WTC11 (cell line): ENCODE results near the gene GLB1L2. TPM values are rescaled to one million over a fixed set of nuclear protein-coding genes. Genes with fewer than 3 reads are reported as not detected.

Source experiments
- ATAC-seq: fragments of 200-7000 bp; cut with Tn5 transposase; 2 replicates; pipeline ENCODE4 v1.10.0; 2021; ENCODE audit warnings: mild to moderate bottlenecking, moderate library complexity
- CTCF ChIA-PET: fragments of 300-600 bp; sonication (Branson Sonifier 250); formaldehyde crosslinking; loops from one replicate; lab custom pipeline; 2021; ENCODE audit warnings: antibody characterized with exemption; lab: Charles Lee
- POLR2A ChIA-PET: fragments of 350-600 bp; sonication (Branson Sonifier 250); formaldehyde crosslinking; loops from one replicate; lab custom pipeline; 2021; ENCODE audit warnings: antibody characterized with exemption; lab: Charles Lee
- DNase-seq: peaks from one replicate; pipeline ENCODE4 v3.0.0; 2021; ENCODE audit warnings: low spot score
- H3K27ac Mint-ChIP-seq: 2 replicates; pipeline ENCODE4 v1.8.0; 2021; ENCODE audit warnings: mixed read lengths
- H3K27me3 Mint-ChIP-seq: 2 replicates; pipeline ENCODE4 v1.8.0; 2021; ENCODE audit warnings: low read depth, mild to moderate bottlenecking, moderate library complexity, mixed read lengths
- H3K36me3 Mint-ChIP-seq: 2 replicates; pipeline ENCODE4 v1.8.0; 2021; ENCODE audit warnings: mixed read lengths
- H3K4me1 Mint-ChIP-seq: 2 replicates; pipeline ENCODE4 v1.8.0; 2022; ENCODE audit warnings: mixed read lengths
- H3K4me3 Mint-ChIP-seq: 2 replicates; pipeline ENCODE4 v1.8.0; 2021; ENCODE audit warnings: mild to moderate bottlenecking, moderate library complexity, mixed read lengths
- H3K9me3 Mint-ChIP-seq: 2 replicates; pipeline ENCODE4 v1.8.0; 2021; ENCODE audit warnings: mixed read lengths
- FOXP1 ChIP-seq: sonication (generic); formaldehyde crosslinking; IDR thresholded peaks from 2 replicates; pipeline ENCODE4 v1.8.0; 2022; ENCODE audit warnings: missing genetic modification reagents, mild to moderate bottlenecking, moderate library complexity, borderline replicate concordance
- IRF2 ChIP-seq: sonication (generic); formaldehyde crosslinking; IDR thresholded peaks from 2 replicates; pipeline ENCODE4 v1.8.0; 2022; ENCODE audit warnings: low read depth, missing genetic modification reagents, borderline replicate concordance
- JUN ChIP-seq: sonication (generic); formaldehyde crosslinking; IDR thresholded peaks from 2 replicates; pipeline ENCODE4 v1.8.0; 2023; ENCODE audit warnings: mild to moderate bottlenecking, missing genetic modification reagents
- MYBL2 ChIP-seq: sonication (generic); formaldehyde crosslinking; IDR thresholded peaks from 2 replicates; pipeline ENCODE4 v1.8.1; 2023; ENCODE audit warnings: mild to moderate bottlenecking, moderate library complexity, missing genetic modification reagents
- PRRX2 ChIP-seq: fragments of 250-450 bp; sonication (Bioruptor Pico); IDR thresholded peaks from 2 replicates; pipeline ENCODE4 v1.8.0; 2021; ENCODE audit warnings: mild to moderate bottlenecking
- RORB ChIP-seq: fragments of 250-450 bp; sonication (Bioruptor Pico); IDR thresholded peaks from 2 replicates; pipeline ENCODE4 v1.9.0; 2021; ENCODE audit warnings: mild to moderate bottlenecking
- total RNA-seq: library from RNA; stranded (reverse); gene quantifications from 3 replicates; pipeline ENCODE4 v1.2.3, GENCODE V29; 2021
- TF ChIP-seq, protein P1 (sequence below): fragments of 200-600 bp; IDR thresholded peaks from 2 replicates; pipeline ENCODE4 v1.8.0; 2022; ENCODE audit warnings: antibody characterized with exemption
- TF ChIP-seq, protein P2 (sequence below): sonication (generic); formaldehyde crosslinking; IDR thresholded peaks from 2 replicates; pipeline ENCODE4 v1.8.1; 2022; ENCODE audit warnings: missing genetic modification reagents, borderline replicate concordance
- TF ChIP-seq, protein P3 (sequence below): sonication (generic); formaldehyde crosslinking; IDR thresholded peaks from 2 replicates; pipeline ENCODE4 v1.8.0; 2023; ENCODE audit warnings: missing genetic modification reagents, mild to moderate bottlenecking, borderline replicate concordance
- TF ChIP-seq, protein P4 (sequence below): sonication (generic); formaldehyde crosslinking; IDR thresholded peaks from 2 replicates; pipeline ENCODE4 v1.8.0; 2022; ENCODE audit warnings: mild to moderate bottlenecking, missing genetic modification reagents
- TF ChIP-seq, protein P5 (sequence below): sonication (generic); formaldehyde crosslinking; IDR thresholded peaks from 2 replicates; pipeline ENCODE4 v1.8.1; 2022; ENCODE audit warnings: low read depth, mild to moderate bottlenecking, moderate library complexity, missing genetic modification reagents, borderline replicate concordance
- TF ChIP-seq, protein P6 (sequence below): sonication (generic); formaldehyde crosslinking; conservative IDR thresholded peaks from 2 replicates; pipeline ENCODE4 v1.8.1; 2022; ENCODE audit warnings: mild to moderate bottlenecking, missing genetic modification reagents
- TF ChIP-seq, protein P7 (sequence below): sonication (generic); formaldehyde crosslinking; IDR thresholded peaks from 2 replicates; pipeline ENCODE4 v1.8.1; 2023; ENCODE audit warnings: mild to moderate bottlenecking, missing genetic modification reagents
- TF ChIP-seq, protein P8 (sequence below): sonication (generic); formaldehyde crosslinking; IDR thresholded peaks from 2 replicates; pipeline ENCODE4 v1.8.1; 2023; ENCODE audit warnings: mild to moderate bottlenecking, missing genetic modification reagents, borderline replicate concordance
- TF ChIP-seq, protein P9 (sequence below): sonication (generic); formaldehyde crosslinking; IDR thresholded peaks from 2 replicates; pipeline ENCODE4 v1.8.1; 2023; ENCODE audit warnings: mild to moderate bottlenecking, missing genetic modification reagents

The GLB1L2 gene
- total RNA-seq, 1 experiment from 2014 or later, result 6.0 TPM

DNA sequence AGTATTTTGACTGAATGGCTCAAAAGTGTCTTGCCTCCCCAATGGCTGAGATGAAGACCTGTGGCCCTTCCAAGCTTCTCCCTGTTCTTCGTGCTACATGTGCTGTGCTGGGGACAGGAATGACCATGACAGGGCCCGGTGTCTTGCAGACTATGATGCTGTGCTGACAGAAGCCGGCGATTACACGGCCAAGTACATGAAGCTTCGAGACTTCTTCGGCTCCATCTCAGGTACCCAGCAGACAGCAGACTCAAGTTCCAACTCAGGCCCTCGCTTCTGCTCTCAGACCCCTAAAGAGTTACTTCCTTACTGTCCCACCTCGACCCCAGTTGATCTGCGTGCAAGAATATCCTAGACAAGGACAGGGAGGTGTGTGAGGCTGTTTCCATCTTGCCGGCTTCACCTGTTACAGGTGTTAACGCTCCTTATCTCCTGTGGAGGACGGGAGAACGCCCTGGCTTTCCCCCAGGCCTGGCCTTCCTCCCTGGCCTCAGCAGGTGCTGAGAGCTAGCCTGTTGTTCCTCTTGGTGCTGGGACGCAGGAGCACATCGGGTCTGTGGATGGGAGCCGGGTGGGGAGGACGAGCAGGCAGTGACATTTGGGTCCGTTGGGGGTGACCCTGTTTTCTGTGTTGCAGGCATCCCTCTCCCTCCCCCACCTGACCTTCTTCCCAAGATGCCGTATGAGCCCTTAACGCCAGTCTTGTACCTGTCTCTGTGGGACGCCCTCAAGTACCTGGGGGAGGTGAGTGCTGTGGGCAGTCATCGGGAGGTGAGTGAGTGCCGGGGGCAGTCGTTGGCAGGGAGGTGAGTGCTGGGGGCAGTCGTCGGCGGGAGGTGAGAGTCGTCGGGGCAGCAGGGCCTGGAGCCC, 38.1 kb downstream of the GLB1L2 start:
- DNase-seq (no peak), ATAC-seq (no peak)
- Mint-ChIP-seq H3K36me3 (no peaks in the 10 kb centered on the region), H3K27me3 (no peaks in the 10 kb centered on the region; the same call in 1 of the 2 replicates), H3K9me3 (no peaks in the 10 kb centered on the region), H3K4me3 (no peak overlapping the region), H3K4me1 (peaks cover 5% of the 10 kb centered on the region; the same call in 1 of the 2 replicates), H3K27ac (no peak overlapping the region)
- ChIA-PET POLR2A (no interaction called here), CTCF (no interaction called here)
- TF ChIP-seq, protein P1, sequence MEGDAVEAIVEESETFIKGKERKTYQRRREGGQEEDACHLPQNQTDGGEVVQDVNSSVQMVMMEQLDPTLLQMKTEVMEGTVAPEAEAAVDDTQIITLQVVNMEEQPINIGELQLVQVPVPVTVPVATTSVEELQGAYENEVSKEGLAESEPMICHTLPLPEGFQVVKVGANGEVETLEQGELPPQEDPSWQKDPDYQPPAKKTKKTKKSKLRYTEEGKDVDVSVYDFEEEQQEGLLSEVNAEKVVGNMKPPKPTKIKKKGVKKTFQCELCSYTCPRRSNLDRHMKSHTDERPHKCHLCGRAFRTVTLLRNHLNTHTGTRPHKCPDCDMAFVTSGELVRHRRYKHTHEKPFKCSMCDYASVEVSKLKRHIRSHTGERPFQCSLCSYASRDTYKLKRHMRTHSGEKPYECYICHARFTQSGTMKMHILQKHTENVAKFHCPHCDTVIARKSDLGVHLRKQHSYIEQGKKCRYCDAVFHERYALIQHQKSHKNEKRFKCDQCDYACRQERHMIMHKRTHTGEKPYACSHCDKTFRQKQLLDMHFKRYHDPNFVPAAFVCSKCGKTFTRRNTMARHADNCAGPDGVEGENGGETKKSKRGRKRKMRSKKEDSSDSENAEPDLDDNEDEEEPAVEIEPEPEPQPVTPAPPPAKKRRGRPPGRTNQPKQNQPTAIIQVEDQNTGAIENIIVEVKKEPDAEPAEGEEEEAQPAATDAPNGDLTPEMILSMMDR, result no peak
- TF ChIP-seq, protein P2, sequence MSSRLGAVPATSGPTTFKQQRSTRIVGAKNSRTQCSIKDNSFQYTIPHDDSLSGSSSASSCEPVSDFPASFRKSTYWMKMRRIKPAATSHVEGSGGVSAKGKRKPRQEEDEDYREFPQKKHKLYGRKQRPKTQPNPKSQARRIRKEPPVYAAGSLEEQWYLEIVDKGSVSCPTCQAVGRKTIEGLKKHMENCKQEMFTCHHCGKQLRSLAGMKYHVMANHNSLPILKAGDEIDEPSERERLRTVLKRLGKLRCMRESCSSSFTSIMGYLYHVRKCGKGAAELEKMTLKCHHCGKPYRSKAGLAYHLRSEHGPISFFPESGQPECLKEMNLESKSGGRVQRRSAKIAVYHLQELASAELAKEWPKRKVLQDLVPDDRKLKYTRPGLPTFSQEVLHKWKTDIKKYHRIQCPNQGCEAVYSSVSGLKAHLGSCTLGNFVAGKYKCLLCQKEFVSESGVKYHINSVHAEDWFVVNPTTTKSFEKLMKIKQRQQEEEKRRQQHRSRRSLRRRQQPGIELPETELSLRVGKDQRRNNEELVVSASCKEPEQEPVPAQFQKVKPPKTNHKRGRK (CRISPR knock-in tag), result no peak
- TF ChIP-seq MYBL2 (CRISPR knock-in tag) (no peak), IRF2 (CRISPR knock-in tag) (no peak), FOXP1 (CRISPR knock-in tag) (no peak), JUN (CRISPR knock-in tag) (no peak), PRRX2 (CRISPR knock-in tag) (no peak), RORB (CRISPR knock-in tag) (no peak)
- TF ChIP-seq, protein P3, sequence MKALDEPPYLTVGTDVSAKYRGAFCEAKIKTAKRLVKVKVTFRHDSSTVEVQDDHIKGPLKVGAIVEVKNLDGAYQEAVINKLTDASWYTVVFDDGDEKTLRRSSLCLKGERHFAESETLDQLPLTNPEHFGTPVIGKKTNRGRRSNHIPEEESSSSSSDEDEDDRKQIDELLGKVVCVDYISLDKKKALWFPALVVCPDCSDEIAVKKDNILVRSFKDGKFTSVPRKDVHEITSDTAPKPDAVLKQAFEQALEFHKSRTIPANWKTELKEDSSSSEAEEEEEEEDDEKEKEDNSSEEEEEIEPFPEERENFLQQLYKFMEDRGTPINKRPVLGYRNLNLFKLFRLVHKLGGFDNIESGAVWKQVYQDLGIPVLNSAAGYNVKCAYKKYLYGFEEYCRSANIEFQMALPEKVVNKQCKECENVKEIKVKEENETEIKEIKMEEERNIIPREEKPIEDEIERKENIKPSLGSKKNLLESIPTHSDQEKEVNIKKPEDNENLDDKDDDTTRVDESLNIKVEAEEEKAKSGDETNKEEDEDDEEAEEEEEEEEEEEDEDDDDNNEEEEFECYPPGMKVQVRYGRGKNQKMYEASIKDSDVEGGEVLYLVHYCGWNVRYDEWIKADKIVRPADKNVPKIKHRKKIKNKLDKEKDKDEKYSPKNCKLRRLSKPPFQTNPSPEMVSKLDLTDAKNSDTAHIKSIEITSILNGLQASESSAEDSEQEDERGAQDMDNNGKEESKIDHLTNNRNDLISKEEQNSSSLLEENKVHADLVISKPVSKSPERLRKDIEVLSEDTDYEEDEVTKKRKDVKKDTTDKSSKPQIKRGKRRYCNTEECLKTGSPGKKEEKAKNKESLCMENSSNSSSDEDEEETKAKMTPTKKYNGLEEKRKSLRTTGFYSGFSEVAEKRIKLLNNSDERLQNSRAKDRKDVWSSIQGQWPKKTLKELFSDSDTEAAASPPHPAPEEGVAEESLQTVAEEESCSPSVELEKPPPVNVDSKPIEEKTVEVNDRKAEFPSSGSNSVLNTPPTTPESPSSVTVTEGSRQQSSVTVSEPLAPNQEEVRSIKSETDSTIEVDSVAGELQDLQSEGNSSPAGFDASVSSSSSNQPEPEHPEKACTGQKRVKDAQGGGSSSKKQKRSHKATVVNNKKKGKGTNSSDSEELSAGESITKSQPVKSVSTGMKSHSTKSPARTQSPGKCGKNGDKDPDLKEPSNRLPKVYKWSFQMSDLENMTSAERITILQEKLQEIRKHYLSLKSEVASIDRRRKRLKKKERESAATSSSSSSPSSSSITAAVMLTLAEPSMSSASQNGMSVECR (CRISPR knock-in tag), result no peak
- TF ChIP-seq, protein P4, sequence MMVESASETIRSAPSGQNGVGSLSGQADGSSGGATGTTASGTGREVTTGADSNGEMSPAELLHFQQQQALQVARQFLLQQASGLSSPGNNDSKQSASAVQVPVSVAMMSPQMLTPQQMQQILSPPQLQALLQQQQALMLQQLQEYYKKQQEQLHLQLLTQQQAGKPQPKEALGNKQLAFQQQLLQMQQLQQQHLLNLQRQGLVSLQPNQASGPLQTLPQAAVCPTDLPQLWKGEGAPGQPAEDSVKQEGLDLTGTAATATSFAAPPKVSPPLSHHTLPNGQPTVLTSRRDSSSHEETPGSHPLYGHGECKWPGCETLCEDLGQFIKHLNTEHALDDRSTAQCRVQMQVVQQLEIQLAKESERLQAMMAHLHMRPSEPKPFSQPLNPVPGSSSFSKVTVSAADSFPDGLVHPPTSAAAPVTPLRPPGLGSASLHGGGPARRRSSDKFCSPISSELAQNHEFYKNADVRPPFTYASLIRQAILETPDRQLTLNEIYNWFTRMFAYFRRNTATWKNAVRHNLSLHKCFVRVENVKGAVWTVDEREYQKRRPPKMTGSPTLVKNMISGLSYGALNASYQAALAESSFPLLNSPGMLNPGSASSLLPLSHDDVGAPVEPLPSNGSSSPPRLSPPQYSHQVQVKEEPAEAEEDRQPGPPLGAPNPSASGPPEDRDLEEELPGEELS (CRISPR knock-in tag), result no peak
- TF ChIP-seq, protein P5, sequence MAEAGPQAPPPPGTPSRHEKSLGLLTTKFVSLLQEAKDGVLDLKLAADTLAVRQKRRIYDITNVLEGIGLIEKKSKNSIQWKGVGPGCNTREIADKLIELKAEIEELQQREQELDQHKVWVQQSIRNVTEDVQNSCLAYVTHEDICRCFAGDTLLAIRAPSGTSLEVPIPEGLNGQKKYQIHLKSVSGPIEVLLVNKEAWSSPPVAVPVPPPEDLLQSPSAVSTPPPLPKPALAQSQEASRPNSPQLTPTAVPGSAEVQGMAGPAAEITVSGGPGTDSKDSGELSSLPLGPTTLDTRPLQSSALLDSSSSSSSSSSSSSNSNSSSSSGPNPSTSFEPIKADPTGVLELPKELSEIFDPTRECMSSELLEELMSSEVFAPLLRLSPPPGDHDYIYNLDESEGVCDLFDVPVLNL (CRISPR knock-in tag), result no peak
- TF ChIP-seq, protein P6, sequence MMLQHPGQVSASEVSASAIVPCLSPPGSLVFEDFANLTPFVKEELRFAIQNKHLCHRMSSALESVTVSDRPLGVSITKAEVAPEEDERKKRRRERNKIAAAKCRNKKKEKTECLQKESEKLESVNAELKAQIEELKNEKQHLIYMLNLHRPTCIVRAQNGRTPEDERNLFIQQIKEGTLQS, result no peak
- TF ChIP-seq, protein P7, sequence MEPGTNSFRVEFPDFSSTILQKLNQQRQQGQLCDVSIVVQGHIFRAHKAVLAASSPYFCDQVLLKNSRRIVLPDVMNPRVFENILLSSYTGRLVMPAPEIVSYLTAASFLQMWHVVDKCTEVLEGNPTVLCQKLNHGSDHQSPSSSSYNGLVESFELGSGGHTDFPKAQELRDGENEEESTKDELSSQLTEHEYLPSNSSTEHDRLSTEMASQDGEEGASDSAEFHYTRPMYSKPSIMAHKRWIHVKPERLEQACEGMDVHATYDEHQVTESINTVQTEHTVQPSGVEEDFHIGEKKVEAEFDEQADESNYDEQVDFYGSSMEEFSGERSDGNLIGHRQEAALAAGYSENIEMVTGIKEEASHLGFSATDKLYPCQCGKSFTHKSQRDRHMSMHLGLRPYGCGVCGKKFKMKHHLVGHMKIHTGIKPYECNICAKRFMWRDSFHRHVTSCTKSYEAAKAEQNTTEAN (CRISPR knock-in tag), result no peak
- TF ChIP-seq, protein P8, sequence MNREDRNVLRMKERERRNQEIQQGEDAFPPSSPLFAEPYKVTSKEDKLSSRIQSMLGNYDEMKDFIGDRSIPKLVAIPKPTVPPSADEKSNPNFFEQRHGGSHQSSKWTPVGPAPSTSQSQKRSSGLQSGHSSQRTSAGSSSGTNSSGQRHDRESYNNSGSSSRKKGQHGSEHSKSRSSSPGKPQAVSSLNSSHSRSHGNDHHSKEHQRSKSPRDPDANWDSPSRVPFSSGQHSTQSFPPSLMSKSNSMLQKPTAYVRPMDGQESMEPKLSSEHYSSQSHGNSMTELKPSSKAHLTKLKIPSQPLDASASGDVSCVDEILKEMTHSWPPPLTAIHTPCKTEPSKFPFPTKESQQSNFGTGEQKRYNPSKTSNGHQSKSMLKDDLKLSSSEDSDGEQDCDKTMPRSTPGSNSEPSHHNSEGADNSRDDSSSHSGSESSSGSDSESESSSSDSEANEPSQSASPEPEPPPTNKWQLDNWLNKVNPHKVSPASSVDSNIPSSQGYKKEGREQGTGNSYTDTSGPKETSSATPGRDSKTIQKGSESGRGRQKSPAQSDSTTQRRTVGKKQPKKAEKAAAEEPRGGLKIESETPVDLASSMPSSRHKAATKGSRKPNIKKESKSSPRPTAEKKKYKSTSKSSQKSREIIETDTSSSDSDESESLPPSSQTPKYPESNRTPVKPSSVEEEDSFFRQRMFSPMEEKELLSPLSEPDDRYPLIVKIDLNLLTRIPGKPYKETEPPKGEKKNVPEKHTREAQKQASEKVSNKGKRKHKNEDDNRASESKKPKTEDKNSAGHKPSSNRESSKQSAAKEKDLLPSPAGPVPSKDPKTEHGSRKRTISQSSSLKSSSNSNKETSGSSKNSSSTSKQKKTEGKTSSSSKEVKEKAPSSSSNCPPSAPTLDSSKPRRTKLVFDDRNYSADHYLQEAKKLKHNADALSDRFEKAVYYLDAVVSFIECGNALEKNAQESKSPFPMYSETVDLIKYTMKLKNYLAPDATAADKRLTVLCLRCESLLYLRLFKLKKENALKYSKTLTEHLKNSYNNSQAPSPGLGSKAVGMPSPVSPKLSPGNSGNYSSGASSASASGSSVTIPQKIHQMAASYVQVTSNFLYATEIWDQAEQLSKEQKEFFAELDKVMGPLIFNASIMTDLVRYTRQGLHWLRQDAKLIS (CRISPR knock-in tag), result no peak
- TF ChIP-seq, protein P9, sequence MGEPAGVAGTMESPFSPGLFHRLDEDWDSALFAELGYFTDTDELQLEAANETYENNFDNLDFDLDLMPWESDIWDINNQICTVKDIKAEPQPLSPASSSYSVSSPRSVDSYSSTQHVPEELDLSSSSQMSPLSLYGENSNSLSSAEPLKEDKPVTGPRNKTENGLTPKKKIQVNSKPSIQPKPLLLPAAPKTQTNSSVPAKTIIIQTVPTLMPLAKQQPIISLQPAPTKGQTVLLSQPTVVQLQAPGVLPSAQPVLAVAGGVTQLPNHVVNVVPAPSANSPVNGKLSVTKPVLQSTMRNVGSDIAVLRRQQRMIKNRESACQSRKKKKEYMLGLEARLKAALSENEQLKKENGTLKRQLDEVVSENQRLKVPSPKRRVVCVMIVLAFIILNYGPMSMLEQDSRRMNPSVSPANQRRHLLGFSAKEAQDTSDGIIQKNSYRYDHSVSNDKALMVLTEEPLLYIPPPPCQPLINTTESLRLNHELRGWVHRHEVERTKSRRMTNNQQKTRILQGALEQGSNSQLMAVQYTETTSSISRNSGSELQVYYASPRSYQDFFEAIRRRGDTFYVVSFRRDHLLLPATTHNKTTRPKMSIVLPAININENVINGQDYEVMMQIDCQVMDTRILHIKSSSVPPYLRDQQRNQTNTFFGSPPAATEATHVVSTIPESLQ (CRISPR knock-in tag), result no peak
